ENCODE results near the gene LSS.

GRCh38 chr21:46194374-46195334 is 33.9 kb downstream of the LSS start:
- TF ChIP-seq CTCF (conservative IDR thresholded peaks at IDR 0.05 in 1 of 2, IDR thresholded peaks at IDR 0.05 in 1 of 2; ENCODE audit: extremely low read depth in 1 of 2, insufficient read depth in 1 of 2, low read depth in 1 of 2, low read length in 2 of 2) (no peak), EZH2 (IDR thresholded peaks at IDR 0.05; ENCODE audit: borderline replicate concordance, low read length) (no peak)
